CD4-positive, alpha-beta T cell treated with Interleukin-2 at 100 ng/mL for 4 hours (primary cell): Measurements from ENCODE around the gene EIF2S2.

Experiments
- DNase-seq: peaks from one replicate; pipeline ENCODE4 v3.0.0-alpha.2; 2020; ENCODE audit warnings: low spot score

EIF2S2 gene

GRCh38 chr20:34062570-34063482 is 49.2 kb downstream of the EIF2S2 start:
- no peak for DNase-seq

GRCh38 chr20:34061695-34062094 is 50.3 kb downstream of the EIF2S2 start:
- DNase-seq: no peak

GRCh38 chr20:34060970-34061369 is 51.1 kb downstream of the EIF2S2 start:
- no peak for DNase-seq

- peak; percentile 68 for DNase-seq
Measured at GRCh38 chr20:34058831-34059230, 53.2 kb downstream of the EIF2S2 start.

- no peak for DNase-seq
Measured at GRCh38 chr20:34055290-34055689, 56.8 kb downstream of the EIF2S2 start.

- DNase-seq: no peak
Measured at GRCh38 chr20:34052414-34052813, 59.6 kb downstream of the EIF2S2 start.

- no peak for DNase-seq
Measured at GRCh38 chr20:34049897-34050695, 61.9 kb downstream of the EIF2S2 start.

- no peak for DNase-seq
Measured at GRCh38 chr20:34049389-34049788, 62.7 kb downstream of the EIF2S2 start.

- DNase-seq: no peak
Measured at GRCh38 chr20:34047917-34048316, 64.1 kb downstream of the EIF2S2 start.

GRCh38 chr20:34047010-34047687 is 64.9 kb downstream of the EIF2S2 start:
- DNase-seq: no peak

- DNase-seq: no peak
Measured at GRCh38 chr20:34045930-34046725, 65.9 kb downstream of the EIF2S2 start.

GRCh38 chr20:34045294-34045693 is 66.7 kb downstream of the EIF2S2 start:
- no peak for DNase-seq

GRCh38 chr20:34043025-34043424 is 69.0 kb downstream of the EIF2S2 start:
- DNase-seq: no peak

GRCh38 chr20:34042262-34042661 is 69.8 kb downstream of the EIF2S2 start:
- DNase-seq: no peak

GRCh38 chr20:34041226-34041625 is 70.8 kb downstream of the EIF2S2 start:
- no peak for DNase-seq

- no peak for DNase-seq
Measured at GRCh38 chr20:34040300-34040995, 71.6 kb downstream of the EIF2S2 start.
